HL-60 (cell line): Measurements from ENCODE around the gene KHDRBS1.
A peak's percentile ranks its signal among the peaks of the same experiment; 100 is the strongest.

ENCODE experiments used
- DNase-seq, 2 experiments: peaks; one replicate each; pipeline ENCODE4 v3.0.0-alpha.2; 2010 to 2020; ENCODE audit warnings: low read depth in 1 of 2, low spot score in 1 of 2
- H3K27ac ChIP-seq: fragments of 250-450 bp; sonication (Bioruptor Pico); replicated peaks from 2 replicates; pipeline ENCODE4 v1.5.1; 2020; ENCODE audit warnings: mild to moderate bottlenecking, moderate library complexity
- H3K27me3 ChIP-seq: fragments of 250-450 bp; sonication (Bioruptor Pico); 2 replicates; pipeline ENCODE4 v1.5.1; 2021; ENCODE audit warnings: mild to moderate bottlenecking, moderate library complexity; ENCODE audit not compliant: insufficient read depth, poor library complexity, severe bottlenecking
- H3K4me3 ChIP-seq: replicated peaks from 2 replicates; pipeline ENCODE4 v1.5.1; 2011; ENCODE audit warnings: mild to moderate bottlenecking, control low read depth, low read length; ENCODE audit not compliant: insufficient read depth
- CTCF ChIP-seq: IDR thresholded peaks from one replicate; pipeline ENCODE4 v1.5.1; 2011; ENCODE audit warnings: low read length, control low read depth, inconsistent platforms; ENCODE audit not compliant: insufficient read depth
- GABPA ChIP-seq: IDR thresholded peaks from 2 replicates; pipeline ENCODE4 v1.6.1; 2012; ENCODE audit warnings: low read depth
- POLR2AphosphoS5 ChIP-seq: IDR thresholded peaks from 2 replicates; pipeline ENCODE4 v1.6.1; 2012; ENCODE audit warnings: low read depth
- SPI1 ChIP-seq: IDR thresholded peaks from 2 replicates; pipeline ENCODE4 v1.6.1; 2012; ENCODE audit warnings: low read depth, mild to moderate bottlenecking, borderline replicate concordance
- TF ChIP-seq, protein P1 (sequence below): IDR thresholded peaks from 2 replicates; pipeline ENCODE4 v1.6.1; 2012; ENCODE audit warnings: low read depth; ENCODE audit not compliant: insufficient replicate concordance

KHDRBS1 gene

GRCh38 chr1:31977385-31978131 lies 36.1 kb upstream of the KHDRBS1 start:
- TF ChIP-seq SPI1 (no peak), GABPA (no peak), CTCF (peak; percentile 13)
- Histone ChIP-seq H3K27ac (no peak overlapping the region), H3K27me3 (no peaks in the 10 kb centered on the region), H3K4me3 (no peak overlapping the region)
- DNase-seq, result peak in 1 of 2 experiments; percentile 13

DNA sequence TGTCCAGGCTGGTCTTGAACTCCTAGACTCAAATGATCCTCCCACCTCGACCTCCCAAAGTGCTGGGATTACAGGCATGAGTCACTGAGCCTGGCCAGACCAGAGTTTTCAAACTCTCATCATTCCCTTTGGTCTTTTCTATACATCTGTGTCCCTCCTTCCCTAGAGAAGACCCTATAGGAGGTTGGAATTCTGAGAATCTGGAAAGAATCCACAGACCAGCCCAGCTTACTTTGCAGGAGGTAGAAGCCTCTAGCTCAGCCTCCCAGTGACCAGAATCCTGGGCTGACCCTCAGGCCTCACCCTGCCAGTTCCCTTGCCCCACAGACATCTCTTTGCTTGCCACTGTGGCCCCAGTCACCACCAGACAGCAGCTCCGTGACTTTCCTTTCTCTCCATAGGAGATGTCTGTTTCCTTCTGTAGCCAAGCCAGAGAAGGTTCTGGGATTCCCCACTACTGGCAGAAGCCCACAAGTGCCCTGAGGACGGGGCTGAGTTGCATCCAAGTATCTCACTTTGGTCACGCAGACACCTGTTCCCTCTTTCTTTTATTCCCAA lies 34.7 kb upstream of the KHDRBS1 start:
- Histone ChIP-seq H3K27ac (no peak overlapping the region), H3K4me3 (no peak overlapping the region), H3K27me3 (no peaks in the 10 kb centered on the region)
- no peak for TF ChIP-seq GABPA
- no peak for TF ChIP-seq CTCF
- TF ChIP-seq POLR2AphosphoS5, result no peak
- TF ChIP-seq, protein P1, sequence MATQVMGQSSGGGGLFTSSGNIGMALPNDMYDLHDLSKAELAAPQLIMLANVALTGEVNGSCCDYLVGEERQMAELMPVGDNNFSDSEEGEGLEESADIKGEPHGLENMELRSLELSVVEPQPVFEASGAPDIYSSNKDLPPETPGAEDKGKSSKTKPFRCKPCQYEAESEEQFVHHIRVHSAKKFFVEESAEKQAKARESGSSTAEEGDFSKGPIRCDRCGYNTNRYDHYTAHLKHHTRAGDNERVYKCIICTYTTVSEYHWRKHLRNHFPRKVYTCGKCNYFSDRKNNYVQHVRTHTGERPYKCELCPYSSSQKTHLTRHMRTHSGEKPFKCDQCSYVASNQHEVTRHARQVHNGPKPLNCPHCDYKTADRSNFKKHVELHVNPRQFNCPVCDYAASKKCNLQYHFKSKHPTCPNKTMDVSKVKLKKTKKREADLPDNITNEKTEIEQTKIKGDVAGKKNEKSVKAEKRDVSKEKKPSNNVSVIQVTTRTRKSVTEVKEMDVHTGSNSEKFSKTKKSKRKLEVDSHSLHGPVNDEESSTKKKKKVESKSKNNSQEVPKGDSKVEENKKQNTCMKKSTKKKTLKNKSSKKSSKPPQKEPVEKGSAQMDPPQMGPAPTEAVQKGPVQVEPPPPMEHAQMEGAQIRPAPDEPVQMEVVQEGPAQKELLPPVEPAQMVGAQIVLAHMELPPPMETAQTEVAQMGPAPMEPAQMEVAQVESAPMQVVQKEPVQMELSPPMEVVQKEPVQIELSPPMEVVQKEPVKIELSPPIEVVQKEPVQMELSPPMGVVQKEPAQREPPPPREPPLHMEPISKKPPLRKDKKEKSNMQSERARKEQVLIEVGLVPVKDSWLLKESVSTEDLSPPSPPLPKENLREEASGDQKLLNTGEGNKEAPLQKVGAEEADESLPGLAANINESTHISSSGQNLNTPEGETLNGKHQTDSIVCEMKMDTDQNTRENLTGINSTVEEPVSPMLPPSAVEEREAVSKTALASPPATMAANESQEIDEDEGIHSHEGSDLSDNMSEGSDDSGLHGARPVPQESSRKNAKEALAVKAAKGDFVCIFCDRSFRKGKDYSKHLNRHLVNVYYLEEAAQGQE, result no peak
- no peak for TF ChIP-seq SPI1
- DNase-seq, result no peak

DNA sequence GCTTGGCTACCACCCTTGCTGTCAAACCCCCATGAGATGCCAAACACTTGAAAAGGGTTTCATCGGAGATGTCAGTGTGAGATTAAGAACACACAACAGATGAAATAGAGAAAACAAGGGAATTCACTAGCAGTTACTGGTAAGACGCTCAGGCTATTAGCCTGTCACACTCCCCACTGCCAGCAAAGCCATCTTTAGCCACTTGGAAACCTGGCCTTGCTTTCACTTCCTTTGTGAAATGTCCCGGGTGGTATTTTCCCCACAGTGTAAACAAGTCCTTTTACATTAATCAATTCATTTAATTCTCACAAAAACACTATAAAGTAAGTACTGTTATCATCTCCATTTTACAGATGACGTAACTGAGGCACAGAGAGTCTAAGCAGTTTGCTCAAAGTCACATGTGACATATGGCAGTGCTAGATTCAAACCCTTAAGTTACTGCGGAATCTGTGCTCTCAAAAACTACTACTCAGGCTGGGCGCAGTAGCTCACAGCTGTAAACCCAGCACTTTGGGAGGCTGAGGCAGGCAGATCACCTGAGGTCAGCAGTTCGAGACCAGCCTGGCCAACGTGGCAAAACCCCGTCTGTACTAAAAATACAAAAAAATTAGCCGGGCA lies 32.7 kb upstream of the KHDRBS1 start:
- TF ChIP-seq POLR2AphosphoS5, result no peak
- no peak for TF ChIP-seq GABPA
- TF ChIP-seq, protein P1, result no peak
- no peak for TF ChIP-seq SPI1
- no peak for TF ChIP-seq CTCF
- Histone ChIP-seq H3K4me3 (no peak overlapping the region), H3K27me3 (no peaks in the 10 kb centered on the region), H3K27ac (no peak overlapping the region)
- no peak for DNase-seq
